OCI-LY1 (cell line): ENCODE measurements around the gene DGKB.

ENCODE experiments used
- H2AFZ ChIP-seq: fragments of 200-600 bp; sonication (generic), shearing (Covaris generic); 2 replicates; pipeline ENCODE4 v1.6.0; 2014; ENCODE audit warnings: antibody characterized with exemption, mild to moderate bottlenecking, low read length
- H3F3A ChIP-seq: fragments of 200-600 bp; sonication (generic), shearing (Covaris generic); 2 replicates; pipeline ENCODE4 v1.6.0; 2014; ENCODE audit warnings: mild to moderate bottlenecking, antibody characterized with exemption, low read length, moderate library complexity; ENCODE audit not compliant: insufficient read depth
- H3K27ac ChIP-seq: fragments of 200-600 bp; sonication (generic); 2 replicates; pipeline ENCODE4 v1.5.1; 2014; ENCODE audit warnings: low read length, mixed run types, mild to moderate bottlenecking, low read depth; ENCODE audit not compliant: poor library complexity, severe bottlenecking
- H3K27me3 ChIP-seq: fragments of 200-600 bp; sonication (generic); 2 replicates; pipeline ENCODE4 v1.6.0; 2014; ENCODE audit warnings: antibody characterized with exemption, mild to moderate bottlenecking, low read length, moderate library complexity; ENCODE audit not compliant: insufficient read depth
- H3K36me3 ChIP-seq: fragments of 200-600 bp; sonication (generic); 2 replicates; pipeline ENCODE4 v1.6.1; 2014; ENCODE audit warnings: mild to moderate bottlenecking, antibody characterized with exemption, low read length, moderate library complexity, mixed read lengths; ENCODE audit not compliant: insufficient read depth
- H3K4me1 ChIP-seq: fragments of 200-600 bp; sonication (generic); 2 replicates; pipeline ENCODE4 v1.5.1; 2014; ENCODE audit warnings: mild to moderate bottlenecking, low read length, moderate library complexity; ENCODE audit not compliant: insufficient read depth, severe bottlenecking
- H3K4me2 ChIP-seq: fragments of 200-600 bp; sonication (generic), shearing (Covaris generic); 2 replicates; pipeline ENCODE4 v1.6.1; 2014; ENCODE audit warnings: low read length
- H3K4me3 ChIP-seq: fragments of 200-600 bp; sonication (generic); 2 replicates; pipeline ENCODE4 v1.5.1; 2014; ENCODE audit warnings: low read length, low read depth, mild to moderate bottlenecking, mixed read lengths; ENCODE audit not compliant: poor library complexity, severe bottlenecking
- H3K79me2 ChIP-seq: fragments of 200-600 bp; shearing (Covaris generic); 2 replicates; pipeline ENCODE4 v1.6.1; 2016; ENCODE audit warnings: mixed run types, low read length, mixed read lengths; ENCODE audit not compliant: insufficient read depth
- H3K9ac ChIP-seq: fragments of 200-600 bp; sonication (generic), shearing (Covaris generic); 2 replicates; pipeline ENCODE4 v1.6.1; 2014; ENCODE audit warnings: mild to moderate bottlenecking, low read length, mixed read lengths
- H3K9me2 ChIP-seq: fragments of 200-600 bp; sonication (generic), shearing (Covaris generic); 2 replicates; pipeline ENCODE4 v1.6.1; 2014; ENCODE audit warnings: low read depth, mild to moderate bottlenecking, low read length, mixed read lengths
- H3K9me3 ChIP-seq: fragments of 200-600 bp; shearing (Covaris generic); 2 replicates; pipeline ENCODE4 v1.6.1; 2014; ENCODE audit warnings: low read length, mixed read lengths
- H4K20me1 ChIP-seq: fragments of 200-600 bp; sonication (generic), shearing (Covaris generic); 2 replicates; pipeline ENCODE4 v1.6.0; 2016; ENCODE audit warnings: mild to moderate bottlenecking, low read length; ENCODE audit not compliant: insufficient read depth
- CTCF ChIP-seq: fragments of 200-600 bp; sonication (generic), shearing (Covaris generic); IDR thresholded peaks from 2 replicates; pipeline ENCODE4 v1.5.1; 2017; ENCODE audit warnings: mild to moderate bottlenecking, antibody characterized with exemption, low read length, moderate library complexity, mixed read lengths
- EZH2 ChIP-seq: fragments of 200-600 bp; sonication (generic), shearing (Covaris generic); IDR thresholded peaks from 2 replicates; pipeline ENCODE4 v1.8.0; 2017; ENCODE audit warnings: borderline replicate concordance, mixed run types, mild to moderate bottlenecking, antibody characterized with exemption, low read length, moderate library complexity, mixed read lengths

Gene DGKB

GRCh38 chr7:14868937-14869336 is 33.6 kb downstream of the DGKB start:
- Histone ChIP-seq H3K36me3 (no peaks in the 10 kb centered on the region), H3K4me3 (no peak overlapping the region), H4K20me1 (no peaks in the 10 kb centered on the region), H3K9me2 (no peaks in the 10 kb centered on the region), H3K79me2 (no peaks in the 10 kb centered on the region), H3K9me3 (no peaks in the 10 kb centered on the region), H3F3A (no peaks in the 10 kb centered on the region), H3K4me2 (no peak overlapping the region), H3K4me1 (no peaks in the 10 kb centered on the region), H3K9ac (no peak overlapping the region), H2AFZ (no peak overlapping the region), H3K27ac (no peak overlapping the region), H3K27me3 (no peaks in the 10 kb centered on the region)
- TF ChIP-seq CTCF (no peak), EZH2 (no peak)

- H3K4me1 ChIP-seq = no peaks in the 10 kb centered on the region
- no peaks in the 10 kb centered on the region for H3K27me3 ChIP-seq
- no peaks in the 10 kb centered on the region for H3K9me3 ChIP-seq
- H3K27ac ChIP-seq = no peak overlapping the region
- TF ChIP-seq CTCF (no peak), EZH2 (no peak)
- no peaks in the 10 kb centered on the region for H3K9me2 ChIP-seq
- no peaks in the 10 kb centered on the region for H3K36me3 ChIP-seq
- no peak overlapping the region for H2AFZ ChIP-seq
- no peak overlapping the region for H3K4me2 ChIP-seq
- no peaks in the 10 kb centered on the region for H3F3A ChIP-seq
- H3K9ac ChIP-seq = no peak overlapping the region
- no peaks in the 10 kb centered on the region for H3K79me2 ChIP-seq
- no peak overlapping the region for H3K4me3 ChIP-seq
- no peaks in the 10 kb centered on the region for H4K20me1 ChIP-seq
Observed at GRCh38 chr7:14861456-14861855, 41.1 kb downstream of the DGKB start.

- H3K27me3 ChIP-seq = no peaks in the 10 kb centered on the region
- H3K27ac ChIP-seq = no peak overlapping the region
Observed at GRCh38 chr7:14859267-14859666, 43.3 kb downstream of the DGKB start.

More at GRCh38 chr7:14859267-14859666, 43.3 kb downstream of the DGKB start:
- Histone ChIP-seq H3F3A (no peaks in the 10 kb centered on the region), H3K4me2 (no peak overlapping the region), H3K4me3 (no peak overlapping the region), H3K9me2 (no peaks in the 10 kb centered on the region), H4K20me1 (no peaks in the 10 kb centered on the region), H2AFZ (no peak overlapping the region), H3K79me2 (no peaks in the 10 kb centered on the region), H3K4me1 (no peaks in the 10 kb centered on the region), H3K9ac (no peak overlapping the region), H3K9me3 (no peaks in the 10 kb centered on the region), H3K36me3 (no peaks in the 10 kb centered on the region)
- TF ChIP-seq EZH2 (no peak), CTCF (no peak)
